K562 (cell line): ENCODE results near the gene ZNF41. TPM values are rescaled to one million over a fixed set of nuclear protein-coding genes. Genes with fewer than 3 reads are reported as not detected.

Experiments used
- ATAC-seq: fragments of 200-7000 bp; cut with Tn5 transposase; 3 replicates; pipeline ENCODE4 v1.9.1; 2020; ENCODE audit warnings: moderate library complexity
- BruUV-seq: library from RNA; stranded (reverse); fragments of 400-500 nt; replicated peaks from 2 replicates; lab custom pipeline; 2021; lab: Mats Ljungman, UMichigan
- CTCF ChIA-PET: fragments of 300-600 bp; formaldehyde crosslinking; extraction: SDS; loops from one replicate; lab custom pipeline; 2021; ENCODE audit warnings: low intra/inter-chr PET ratio; lab: Yijun Ruan, JAX
- POLR2A ChIA-PET: fragments of 300-600, 350-650 bp; sonication (Branson Sonifier 250); formaldehyde crosslinking; extraction: SDS; loops from one replicate; lab custom pipeline; 2021; ENCODE audit warnings: antibody characterized with exemption, inconsistent platforms; lab: Yijun Ruan, JAX
- DNase-seq, 4 experiments: peaks; one replicate each; pipeline versions ENCODE4 v3.0.0 to v3.0.0-alpha.2; 2011 to 2018; ENCODE audit warnings: low spot score in 3 of 4, mixed read lengths in 3 of 4; ENCODE audit errors: extremely low read depth in 1 of 4
- FAIRE-seq: peaks from 2 replicates; lab custom pipeline; 2011; peaks lifted over from hg19 to GRCh38; lab: Jason Lieb, UNC
- H2AFZ ChIP-seq: 2 replicates; pipeline ENCODE4 v1.6.0; 2011; ENCODE audit warnings: low read depth, low read length, control low read depth, inconsistent platforms
- H3K27ac ChIP-seq: fragments of 200-600 bp; 3 replicates; pipeline ENCODE4 v1.8.0; 2011; ENCODE audit warnings: low read depth, mild to moderate bottlenecking, control low read depth, inconsistent platforms, low read length, moderate library complexity, mixed read lengths; ENCODE audit errors: extremely low read depth
- H3K27me3 ChIP-seq, 2 experiments: fragments of 300-600 bp in 1 of 2; 2 replicates in 1 of 2; 3 replicates in 1 of 2; pipeline versions ENCODE4 v1.6.0 to v1.8.0; 2011; ENCODE audit warnings: inconsistent platforms in 2 of 2, low read length in 2 of 2, mild to moderate bottlenecking in 1 of 2, mixed read lengths in 1 of 2, moderate library complexity in 1 of 2; ENCODE audit not compliant: control insufficient read depth in 2 of 2, insufficient read depth in 2 of 2
- H3K36me3 ChIP-seq: fragments of 300-600 bp; 3 replicates; pipeline ENCODE4 v1.8.0; 2011; ENCODE audit warnings: mild to moderate bottlenecking, low read length, inconsistent platforms; ENCODE audit not compliant: control insufficient read depth, insufficient read depth
- H3K4me1 ChIP-seq, 2 experiments: fragments of 200-600 bp in 1 of 2; replicated peaks in 1 of 2; 2 replicates in 1 of 2; 3 replicates in 1 of 2; pipeline versions ENCODE4 v1.5.1 to v1.8.0; 2011; ENCODE audit warnings: inconsistent platforms in 2 of 2, low read length in 2 of 2, mild to moderate bottlenecking in 1 of 2, mixed read lengths in 1 of 2, moderate library complexity in 1 of 2; ENCODE audit not compliant: control insufficient read depth in 2 of 2, insufficient read depth in 2 of 2
- H3K4me2 ChIP-seq: 2 replicates; pipeline ENCODE4 v1.6.1; 2011; ENCODE audit warnings: low read length, control low read depth, inconsistent platforms, mixed read lengths; ENCODE audit not compliant: insufficient read depth
- H3K4me3 ChIP-seq: fragments of 200-600 bp; sonication (generic), shearing (Covaris generic); 2 replicates; pipeline ENCODE4 v1.5.1; 2016; ENCODE audit warnings: control low read depth, inconsistent platforms
- H3K79me2 ChIP-seq: fragments of 200-600 bp; 3 replicates; pipeline ENCODE4 v1.8.0; 2011; ENCODE audit warnings: low read length, inconsistent platforms; ENCODE audit not compliant: control insufficient read depth, insufficient read depth
- H3K9ac ChIP-seq, 2 experiments: 2 replicates each; pipeline versions ENCODE4 v1.6.0 to v1.6.1; 2011; ENCODE audit warnings: low read depth in 2 of 2, low read length in 2 of 2, control low read depth in 1 of 2, inconsistent platforms in 1 of 2, mild to moderate bottlenecking in 1 of 2, mixed read lengths in 1 of 2; ENCODE audit not compliant: insufficient read depth in 1 of 2
- H3K9me1 ChIP-seq: one replicate; pipeline ENCODE4 v1.6.0; 2011; ENCODE audit warnings: inconsistent platforms, mild to moderate bottlenecking, low read length, moderate library complexity; ENCODE audit not compliant: control insufficient read depth, insufficient read depth
- H3K9me3 ChIP-seq: replicated peaks from 2 replicates; pipeline ENCODE4 v1.5.1; 2011; ENCODE audit warnings: low read depth, low read length, inconsistent platforms; ENCODE audit not compliant: control insufficient read depth, insufficient read depth
- H4K20me1 ChIP-seq: replicated peaks from 2 replicates; pipeline ENCODE4 v1.6.1; 2011; ENCODE audit warnings: low read length, inconsistent platforms, mixed read lengths; ENCODE audit not compliant: control insufficient read depth, insufficient read depth
- CHD7 ChIP-seq: fragments of 200-600 bp; sonication (generic); IDR thresholded peaks from one replicate; pipeline ENCODE4 v1.6.1; 2012; ENCODE audit warnings: mild to moderate bottlenecking, low read depth, low read length, inconsistent platforms
- ESRRA ChIP-seq: fragments of 450-650 bp; IDR thresholded peaks from 2 replicates; pipeline ENCODE4 v1.6.1; 2014; ENCODE audit warnings: low read depth, mild to moderate bottlenecking, moderate library complexity, borderline replicate concordance
- GTF2F1 ChIP-seq: IDR thresholded peaks from 2 replicates; pipeline ENCODE4 v1.6.1; 2011; ENCODE audit warnings: low read depth, low read length, improper control_type of control experiment
- MBD1 ChIP-seq: fragments of 250-450 bp; sonication (Bioruptor Pico); IDR thresholded peaks from 2 replicates; pipeline ENCODE4 v1.8.0; 2022; ENCODE audit warnings: inconsistent platforms
- ZNF12 ChIP-seq: sonication (generic); formaldehyde crosslinking; IDR thresholded peaks from 2 replicates; pipeline ENCODE4 v1.4.0; 2020; ENCODE audit warnings: mild to moderate bottlenecking, missing genetic modification reagents
- ZNF384 ChIP-seq: IDR thresholded peaks from 2 replicates; pipeline ENCODE4 v1.6.1; 2012; ENCODE audit warnings: low read depth, low read length, improper control_type of control experiment
- WGBS: fragments of 100-300 bp; shearing (Covaris generic); methylation state at CpG from one replicate; pipeline ENCODE4 v1.1.6; 2016; ENCODE audit warnings: low coverage, mixed read lengths; ENCODE audit not compliant: insufficient coverage; ENCODE audit errors: missing lambda C conversion rate; 5-methylcytosine and 5-hydroxymethylcytosine counted together
- in situ Hi-C: fragments of 300-500 bp; cut with MboI; formaldehyde crosslinking; loops from 4 replicates; pipeline ENCODE4 v1.15.0; 2018; ENCODE audit warnings: inconsistent platforms, mixed read lengths
- intact Hi-C: fragments of 100-400 bp; cut with micrococcal nuclease; formaldehyde crosslinking; loops from 2 replicates; pipeline ENCODE4 v1.14.2; 2022
- polyA plus RNA-seq, 8 experiments: library from polyadenylated mRNA; depleted of rRNA in 4 of 8; stranded (reverse) in 5 of 8; unstranded in 3 of 8; fragments of >200 nt; fragmentation: Nextera tagmentation in 2 of 8; fragmentation: Illumina TruSeq in 1 of 8; extraction: Ambion mirVana in 2 of 8; extraction: Trizol in 1 of 8; gene quantifications; 2 replicates each; pipeline versions ENCODE4 v1.2.1 to v1.2.3, GENCODE V29; 2011 to 2014; ENCODE audit warnings: inconsistent platforms in 1 of 8, missing spikeins in 1 of 8
- total RNA-seq, 7 experiments: library from RNA; depleted of rRNA in 6 of 7; stranded (reverse); fragments of >200 nt in 6 of 7; fragmentation: Illumina TruSeq in 2 of 7; extraction: Trizol in 2 of 7; gene quantifications; 2 replicates each; pipeline versions ENCODE4 v1.2.1 to v1.2.3, GENCODE V29; 2011 to 2021; ENCODE audit warnings: low replicate concordance in 1 of 7

ZNF41 gene
- total and polyA plus RNA-seq, 9 of the 15 experiments (the other 6 are each of a cell fraction or from before 2014, with no cell fraction given): 0.53 to 8.6 (median 6.6) TPM

GRCh38 chrX:47507153-47507867, 24.3 kb upstream of the ZNF41 start:
- no TSS peak for BruUV-seq
- Histone ChIP-seq H3K9me1 (no peaks in the 10 kb centered on the region), H3K27me3 (peaks cover 0 to 31% of the 10 kb centered on the region in 2 experiments; a peak in 4 of 5 replicates), H2AFZ (no peak overlapping the region), H3K4me2 (no peak overlapping the region), H3K9me3 (no peaks in the 10 kb centered on the region), H3K9ac (no peak overlapping the region), H3K27ac (no peak overlapping the region), H3K36me3 (no peaks in the 10 kb centered on the region), H3K4me3 (no peak overlapping the region), H3K4me1 (no peaks in the 10 kb centered on the region), H4K20me1 (no peaks in the 10 kb centered on the region), H3K79me2 (no peaks in the 10 kb centered on the region)
- DNase-seq (no peak), FAIRE-seq (no peak), ATAC-seq (no peak)
- POLR2A ChIA-PET: interaction anchor here (1.6 kb wide), 1 partner anchor 10 kb away, joined by 3 read pairs; no protein-coding TSS in a partner anchor
- intact Hi-C loops: no loop called here
- CTCF ChIA-PET: interaction anchor here (0.6 kb wide), 1 partner anchor 322 kb away, joined by 3 read pairs; no protein-coding TSS in a partner anchor
- WGBS: 5% methylated on average over 2 of the region's 2 CpGs
- in situ Hi-C loops: loop anchor here (25.0 kb wide), 1 partner anchor 530 kb away; no protein-coding TSS in a partner anchor
- TF ChIP-seq ZNF12 (no peak), CHD7 (no peak), GTF2F1 (no peak), ZNF384 (no peak), MBD1 (CRISPR knock-in tag) (no peak), ESRRA (no peak)
